Astrocyte (in vitro differentiated cells and primary cell): ENCODE measurements around the gene CDH22. TPM values are rescaled to one million over a fixed set of nuclear protein-coding genes. Genes with fewer than 3 reads are reported as not detected.

Source experiments
- DNase-seq: peaks from one replicate; pipeline ENCODE4 v3.0.0-alpha.2; 2010; ENCODE audit warnings: low read depth
- FAIRE-seq: peaks from 2 replicates; lab custom pipeline; 2011; peaks lifted over from hg19 to GRCh38; lab: Jason Lieb, UNC
- H2AFZ ChIP-seq: 2 replicates; pipeline ENCODE4 v1.6.0; 2012; ENCODE audit warnings: low read depth, low read length, inconsistent platforms
- H3K27ac ChIP-seq: 2 replicates; pipeline ENCODE4 v1.5.1; 2011; ENCODE audit warnings: low read depth, low read length, inconsistent platforms
- H3K27me3 ChIP-seq: 2 replicates; pipeline ENCODE4 v1.6.0; 2011; ENCODE audit warnings: low read length, inconsistent platforms; ENCODE audit not compliant: insufficient read depth
- H3K36me3 ChIP-seq: 2 replicates; pipeline ENCODE4 v1.5.1; 2011; ENCODE audit warnings: low read length, inconsistent platforms; ENCODE audit not compliant: insufficient read depth
- H3K4me1 ChIP-seq: 2 replicates; pipeline ENCODE4 v1.5.1; 2011; ENCODE audit warnings: low read length, inconsistent platforms; ENCODE audit not compliant: insufficient read depth
- H3K4me2 ChIP-seq: 2 replicates; pipeline ENCODE4 v1.6.0; 2012; ENCODE audit warnings: low read length, inconsistent platforms
- H3K4me3 ChIP-seq: 2 replicates; pipeline ENCODE4 v1.5.1; 2011; ENCODE audit warnings: low read depth, mild to moderate bottlenecking, low read length, inconsistent platforms; ENCODE audit not compliant: insufficient read depth
- H3K79me2 ChIP-seq: 2 replicates; pipeline ENCODE4 v1.6.0; 2012; ENCODE audit warnings: mild to moderate bottlenecking, low read length, inconsistent platforms; ENCODE audit not compliant: insufficient read depth
- H3K9ac ChIP-seq: 2 replicates; pipeline ENCODE4 v1.6.0; 2012; ENCODE audit warnings: mild to moderate bottlenecking, low read length, inconsistent platforms
- H3K9me3 ChIP-seq: 2 replicates; pipeline ENCODE4 v1.5.1; 2012; ENCODE audit warnings: low read depth, mild to moderate bottlenecking, low read length, inconsistent platforms; ENCODE audit not compliant: insufficient read depth
- H4K20me1 ChIP-seq: 2 replicates; pipeline ENCODE4 v1.6.0; 2012; ENCODE audit warnings: low read length, inconsistent platforms; ENCODE audit not compliant: insufficient read depth
- H3K27ac Mint-ChIP-seq: one replicate; pipeline ENCODE4 v1.8.0; 2021; ENCODE audit warnings: mild to moderate bottlenecking, mixed read lengths; ENCODE audit not compliant: unreplicated experiment
- H3K27me3 Mint-ChIP-seq: one replicate; pipeline ENCODE4 v1.8.0; 2021; ENCODE audit warnings: low read depth, mixed read lengths; ENCODE audit not compliant: unreplicated experiment
- H3K36me3 Mint-ChIP-seq: one replicate; pipeline ENCODE4 v1.8.0; 2021; ENCODE audit warnings: low read depth, mixed read lengths; ENCODE audit not compliant: unreplicated experiment
- H3K4me1 Mint-ChIP-seq: one replicate; pipeline ENCODE4 v1.8.0; 2021; ENCODE audit warnings: low read depth, mixed read lengths; ENCODE audit not compliant: unreplicated experiment
- H3K4me3 Mint-ChIP-seq: one replicate; pipeline ENCODE4 v1.8.0; 2021; ENCODE audit warnings: mild to moderate bottlenecking, moderate library complexity, mixed read lengths; ENCODE audit not compliant: unreplicated experiment
- H3K9me3 Mint-ChIP-seq: one replicate; pipeline ENCODE4 v1.8.0; 2021; ENCODE audit warnings: mild to moderate bottlenecking, mixed read lengths; ENCODE audit not compliant: unreplicated experiment
- EZH2 ChIP-seq: IDR thresholded peaks from 2 replicates; pipeline ENCODE4 v1.6.1; 2012; ENCODE audit warnings: mild to moderate bottlenecking, low read length, inconsistent platforms; ENCODE audit not compliant: insufficient read depth
- total RNA-seq: library from RNA; stranded (reverse); gene quantifications from 2 replicates; pipeline ENCODE4 v1.2.1, GENCODE V29; 2021
- TF ChIP-seq, protein P1 (sequence below): IDR thresholded peaks from 2 replicates; pipeline ENCODE4 v1.5.1; 2011; ENCODE audit warnings: low read depth, mild to moderate bottlenecking, inconsistent platforms, low read length, moderate library complexity; ENCODE audit not compliant: insufficient read depth

Gene CDH22
- total RNA-seq, 1 donor from 2014 or later = not detected

DNA sequence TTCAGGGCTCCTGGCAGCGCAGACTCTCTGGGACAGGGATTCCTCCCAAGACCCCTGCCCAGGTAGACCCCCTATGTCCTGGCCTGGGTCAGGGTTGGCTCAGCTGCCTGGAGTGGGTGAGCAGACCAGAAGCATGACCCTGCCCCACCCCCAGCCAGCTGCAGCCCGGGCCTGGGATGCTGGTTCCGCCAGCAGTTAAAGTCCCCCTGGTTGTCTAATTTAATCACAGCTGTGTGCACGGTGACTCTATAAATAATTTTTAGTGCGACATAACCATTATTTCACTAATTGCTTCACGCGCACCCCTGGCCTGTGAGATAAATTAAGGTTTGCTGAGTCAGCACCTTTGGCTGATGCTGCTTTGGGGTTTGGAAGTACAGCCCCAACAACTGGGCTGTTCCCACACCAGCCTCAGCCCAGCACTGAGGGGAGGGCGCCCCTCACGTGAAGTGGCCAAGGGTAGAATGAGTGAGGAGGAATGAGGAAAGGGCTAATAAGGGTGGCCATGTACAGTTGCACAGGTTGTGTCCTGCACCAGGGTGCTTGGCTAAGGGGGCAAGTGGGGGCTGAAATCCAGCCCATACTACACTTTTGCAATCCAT lies 26.1 kb upstream of the CDH22 start:
- no peaks in the 10 kb centered on the region for H3K4me1 Mint-ChIP-seq
- Histone ChIP-seq H3K4me1 (no peaks in the 10 kb centered on the region), H3K27me3 (peaks cover 42% of the 10 kb centered on the region), H3K4me3 (no peak overlapping the region), H3K79me2 (no peaks in the 10 kb centered on the region), H3K27ac (no peak overlapping the region), H2AFZ (no peak overlapping the region), H3K9ac (no peak overlapping the region), H3K9me3 (no peaks in the 10 kb centered on the region), H3K36me3 (no peaks in the 10 kb centered on the region), H3K4me2 (no peak overlapping the region), H4K20me1 (no peaks in the 10 kb centered on the region)
- no peaks in the 10 kb centered on the region for H3K9me3 Mint-ChIP-seq
- no peaks in the 10 kb centered on the region for H3K36me3 Mint-ChIP-seq
- no peak overlapping the region for H3K27ac Mint-ChIP-seq
- TF ChIP-seq EZH2 = no peak
- TF ChIP-seq, protein P1, sequence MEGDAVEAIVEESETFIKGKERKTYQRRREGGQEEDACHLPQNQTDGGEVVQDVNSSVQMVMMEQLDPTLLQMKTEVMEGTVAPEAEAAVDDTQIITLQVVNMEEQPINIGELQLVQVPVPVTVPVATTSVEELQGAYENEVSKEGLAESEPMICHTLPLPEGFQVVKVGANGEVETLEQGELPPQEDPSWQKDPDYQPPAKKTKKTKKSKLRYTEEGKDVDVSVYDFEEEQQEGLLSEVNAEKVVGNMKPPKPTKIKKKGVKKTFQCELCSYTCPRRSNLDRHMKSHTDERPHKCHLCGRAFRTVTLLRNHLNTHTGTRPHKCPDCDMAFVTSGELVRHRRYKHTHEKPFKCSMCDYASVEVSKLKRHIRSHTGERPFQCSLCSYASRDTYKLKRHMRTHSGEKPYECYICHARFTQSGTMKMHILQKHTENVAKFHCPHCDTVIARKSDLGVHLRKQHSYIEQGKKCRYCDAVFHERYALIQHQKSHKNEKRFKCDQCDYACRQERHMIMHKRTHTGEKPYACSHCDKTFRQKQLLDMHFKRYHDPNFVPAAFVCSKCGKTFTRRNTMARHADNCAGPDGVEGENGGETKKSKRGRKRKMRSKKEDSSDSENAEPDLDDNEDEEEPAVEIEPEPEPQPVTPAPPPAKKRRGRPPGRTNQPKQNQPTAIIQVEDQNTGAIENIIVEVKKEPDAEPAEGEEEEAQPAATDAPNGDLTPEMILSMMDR = no peak
- DNase-seq = no peak
- peaks cover 68% of the 10 kb centered on the region for H3K27me3 Mint-ChIP-seq
- no peak overlapping the region for H3K4me3 Mint-ChIP-seq
- FAIRE-seq = no peak

- H3K4me1 ChIP-seq = no peaks in the 10 kb centered on the region
These were observed 25.1 kb upstream of the CDH22 start for GRCh38 chr20:46333161-46333991.

More at GRCh38 chr20:46333161-46333991, 25.1 kb upstream of the CDH22 start:
- FAIRE-seq (no peak), DNase-seq (no peak)
- H3K9me3 Mint-ChIP-seq = no peaks in the 10 kb centered on the region
- H3K27ac ChIP-seq = no peak overlapping the region
- no peak overlapping the region for H3K4me3 ChIP-seq
- H3K27ac Mint-ChIP-seq = no peak overlapping the region
- peaks cover 40% of the 10 kb centered on the region for H3K27me3 ChIP-seq
- H3K79me2 ChIP-seq = no peaks in the 10 kb centered on the region
- no peak overlapping the region for H2AFZ ChIP-seq
- H3K9ac ChIP-seq = no peak overlapping the region
- no peaks in the 10 kb centered on the region for H4K20me1 ChIP-seq
- H3K4me2 ChIP-seq = no peak overlapping the region
- H3K36me3 ChIP-seq = no peaks in the 10 kb centered on the region
- TF ChIP-seq, protein P1 = no peak
- no peak for TF ChIP-seq EZH2
- H3K36me3 Mint-ChIP-seq = no peaks in the 10 kb centered on the region
- H3K27me3 Mint-ChIP-seq = peaks cover 59% of the 10 kb centered on the region
- H3K9me3 ChIP-seq = no peaks in the 10 kb centered on the region
- H3K4me3 Mint-ChIP-seq = no peak overlapping the region
- no peaks in the 10 kb centered on the region for H3K4me1 Mint-ChIP-seq
